ENCODE measurements around the gene IFI35. TPM values are rescaled to one million over a fixed set of nuclear protein-coding genes. Genes with fewer than 3 reads are reported as not detected.
A peak's percentile ranks its signal among the peaks of the same experiment; 100 is the strongest.

The IFI35 gene
- total RNA-seq, 1 experiment from 2014 or later: 42.6 TPM

- POLR2A ChIA-PET: no interaction called here
- TSS peak; percentile 45 for BruUV-seq (replicated peaks)
- H3K9me3 ChIP-seq (ENCODE audit: control insufficient read depth, insufficient read depth, low read depth, low read length): no peaks in the 10 kb centered on the region
- H3K27me3 ChIP-seq (ENCODE audit: control insufficient read depth, insufficient read depth, low read length): no peaks in the 10 kb centered on the region
- H3K4me3 ChIP-seq (ENCODE audit: low read depth in 2 of 2, low read length in 2 of 2): peak overlapping the region; percentile 71 to 87
- intact Hi-C loops (cut with micrococcal nuclease; ENCODE audit: unreplicated experiment) (no loop called here), in situ Hi-C loops (cut with HindIII; ENCODE audit: low pct_unique_long_range_greater_than_20kb, low sequenced_read_pairs) (no loop called here)
- CTCF ChIA-PET: no interaction called here
- peak overlapping the region; percentile 82; the same call in 1 of the 2 replicates for H3K27ac ChIP-seq (ENCODE audit: low read length)
- H3K4me1 ChIP-seq (ENCODE audit: control insufficient read depth, insufficient read depth, low read length): peaks cover 14% of the 10 kb centered on the region
- TF ChIP-seq, protein P1, sequence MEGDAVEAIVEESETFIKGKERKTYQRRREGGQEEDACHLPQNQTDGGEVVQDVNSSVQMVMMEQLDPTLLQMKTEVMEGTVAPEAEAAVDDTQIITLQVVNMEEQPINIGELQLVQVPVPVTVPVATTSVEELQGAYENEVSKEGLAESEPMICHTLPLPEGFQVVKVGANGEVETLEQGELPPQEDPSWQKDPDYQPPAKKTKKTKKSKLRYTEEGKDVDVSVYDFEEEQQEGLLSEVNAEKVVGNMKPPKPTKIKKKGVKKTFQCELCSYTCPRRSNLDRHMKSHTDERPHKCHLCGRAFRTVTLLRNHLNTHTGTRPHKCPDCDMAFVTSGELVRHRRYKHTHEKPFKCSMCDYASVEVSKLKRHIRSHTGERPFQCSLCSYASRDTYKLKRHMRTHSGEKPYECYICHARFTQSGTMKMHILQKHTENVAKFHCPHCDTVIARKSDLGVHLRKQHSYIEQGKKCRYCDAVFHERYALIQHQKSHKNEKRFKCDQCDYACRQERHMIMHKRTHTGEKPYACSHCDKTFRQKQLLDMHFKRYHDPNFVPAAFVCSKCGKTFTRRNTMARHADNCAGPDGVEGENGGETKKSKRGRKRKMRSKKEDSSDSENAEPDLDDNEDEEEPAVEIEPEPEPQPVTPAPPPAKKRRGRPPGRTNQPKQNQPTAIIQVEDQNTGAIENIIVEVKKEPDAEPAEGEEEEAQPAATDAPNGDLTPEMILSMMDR (IDR thresholded peaks at IDR 0.05): no peak
- TF ChIP-seq SIN3A (IDR thresholded peaks at IDR 0.05; ENCODE audit: borderline replicate concordance, insufficient read depth, low read depth, low read length) (no peak), REST (IDR thresholded peaks at IDR 0.05; ENCODE audit: insufficient read depth in 1 of 2, low read depth in 2 of 2, low read length in 1 of 2) (no peak), TCF7L2 (IDR thresholded peaks at IDR 0.05; ENCODE audit: low read depth, low read length) (no peak), POLR2AphosphoS5 (IDR thresholded peaks at IDR 0.05; ENCODE audit: low read depth, low read length) (no peak)
- DNase-seq (ENCODE audit: low read depth, low spot score) (no peak), ATAC-seq (no peak)
- no peaks in the 10 kb centered on the region; the same call in 1 of the 2 replicates for H3K36me3 ChIP-seq (ENCODE audit: control insufficient read depth, insufficient read depth, low read length)
Measured at GRCh38 chr17:43020030-43020621, 13.5 kb downstream of the IFI35 start.

DNA sequence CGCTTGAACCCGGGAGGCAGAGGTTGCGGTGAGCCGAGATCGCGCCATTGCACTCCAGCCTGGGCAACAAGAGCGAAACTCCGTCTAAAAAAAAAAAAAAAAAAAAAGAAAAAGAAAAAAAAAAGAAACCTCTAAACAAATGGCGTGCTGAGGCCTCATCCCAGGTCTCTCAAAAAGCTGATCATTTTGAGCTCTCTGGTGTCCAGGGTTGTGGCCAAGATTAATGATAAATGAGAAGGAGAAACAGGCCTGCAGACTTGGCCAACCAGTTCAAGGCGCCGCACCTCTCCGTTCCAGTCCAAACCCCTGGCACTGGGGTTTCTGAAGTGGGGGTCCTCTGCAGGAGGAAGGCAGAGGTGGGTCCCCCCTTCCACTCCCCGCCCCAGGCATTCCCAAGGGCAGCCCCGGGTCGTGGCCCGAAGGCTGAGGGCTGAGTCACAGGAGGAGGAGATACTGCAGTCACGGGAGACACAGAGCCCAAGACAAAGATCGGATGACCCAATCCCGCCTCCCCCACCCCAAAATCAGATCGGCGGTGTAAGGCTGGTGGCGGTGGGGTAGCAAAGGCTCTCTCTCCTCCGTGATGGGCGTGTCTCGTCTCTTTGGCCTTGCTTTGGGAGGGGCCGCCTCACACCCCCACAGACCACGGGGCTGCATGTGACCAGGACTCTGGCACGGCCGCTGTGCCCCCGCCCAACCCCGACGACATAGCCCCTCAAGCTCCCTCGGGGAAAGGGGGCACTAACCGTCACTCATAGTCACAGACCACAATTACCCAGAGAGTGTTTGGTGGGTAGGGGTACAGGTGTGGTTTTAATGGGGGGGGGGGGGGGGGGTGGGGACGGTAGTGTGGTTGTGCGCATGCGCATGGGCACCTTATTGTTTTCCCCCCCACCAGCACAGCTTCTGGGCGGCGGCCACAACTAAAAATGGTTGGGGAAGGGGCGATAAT, 14.5 kb downstream of the IFI35 start:
- no peaks in the 10 kb centered on the region; the same call in 1 of the 2 replicates for H3K36me3 ChIP-seq (ENCODE audit: control insufficient read depth, insufficient read depth, low read length)
- H3K4me1 ChIP-seq (ENCODE audit: control insufficient read depth, insufficient read depth, low read length): peaks cover 12% of the 10 kb centered on the region
- DNase-seq (ENCODE audit: low read depth, low spot score): peak; percentile 33
- H3K27me3 ChIP-seq (ENCODE audit: control insufficient read depth, insufficient read depth, low read length): no peaks in the 10 kb centered on the region
- H3K27ac ChIP-seq (ENCODE audit: low read length): peak overlapping the region; percentile 82
- intact Hi-C loops (cut with micrococcal nuclease; ENCODE audit: unreplicated experiment) (no loop called here), in situ Hi-C loops (cut with HindIII; ENCODE audit: low pct_unique_long_range_greater_than_20kb, low sequenced_read_pairs) (no loop called here)
- H3K9me3 ChIP-seq (ENCODE audit: control insufficient read depth, insufficient read depth, low read depth, low read length): no peaks in the 10 kb centered on the region
- H3K4me3 ChIP-seq (ENCODE audit: low read depth in 2 of 2, low read length in 2 of 2): peak overlapping the region; percentile 71 to 87
- ATAC-seq: peak; percentile 49
- TF ChIP-seq SIN3A (IDR thresholded peaks at IDR 0.05; ENCODE audit: borderline replicate concordance, insufficient read depth, low read depth, low read length): no peak
- POLR2A ChIA-PET: interaction anchor here (0.6 kb wide), 1 partner anchor 13 kb away, joined by 4 read pairs; no protein-coding TSS in a partner anchor
- CTCF ChIA-PET: no interaction called here
- BruUV-seq (replicated peaks): no TSS peak

Measured in Panc1 (cell line).